ENCODE data around the gene COL6A1.

Gene COL6A1

GRCh38 chr21:45977396-45977795 lies 4.2 kb upstream of the COL6A1 start:
- DNase-seq (ENCODE audit: low spot score in 2 of 2): no peak
- Mint-ChIP-seq H3K4me1 (peaks cover 3% of the 10 kb centered on the region), H3K36me3 (no peaks in the 10 kb centered on the region), H3K4me3 (no peak overlapping the region), H3K9me3 (no peaks in the 10 kb centered on the region), H3K27ac (no peak overlapping the region), H3K27me3 (peaks cover 3% of the 10 kb centered on the region)
- no peak for ATAC-seq (ENCODE audit: low read depth)

GRCh38 chr21:45979141-45979631 lies 2.4 kb upstream of the COL6A1 start:
- no peak overlapping the region for H3K4me3 Mint-ChIP-seq
- H3K4me1 Mint-ChIP-seq: peaks cover 3% of the 10 kb centered on the region
- no peak overlapping the region for H3K27ac Mint-ChIP-seq
- H3K36me3 Mint-ChIP-seq: no peaks in the 10 kb centered on the region
- H3K27me3 Mint-ChIP-seq: peaks cover 3% of the 10 kb centered on the region
- H3K9me3 Mint-ChIP-seq: no peaks in the 10 kb centered on the region
- DNase-seq (ENCODE audit: low spot score in 2 of 2) (no peak), ATAC-seq (ENCODE audit: low read depth) (no peak)

- DNase-seq (ENCODE audit: low spot score in 2 of 2) (no peak), ATAC-seq (ENCODE audit: low read depth) (no peak)
- H3K4me1 Mint-ChIP-seq: peaks cover 6% of the 10 kb centered on the region
- peaks cover 3% of the 10 kb centered on the region for H3K27me3 Mint-ChIP-seq
- H3K9me3 Mint-ChIP-seq: peaks cover 3% of the 10 kb centered on the region
- no peaks in the 10 kb centered on the region for H3K36me3 Mint-ChIP-seq
- H3K27ac Mint-ChIP-seq: no peak overlapping the region
- no peak overlapping the region for H3K4me3 Mint-ChIP-seq
These were observed 1.9 kb upstream of the COL6A1 start for GRCh38 chr21:45979651-45980050.

- Mint-ChIP-seq H3K27me3 (peaks cover 4% of the 10 kb centered on the region), H3K4me3 (no peak overlapping the region), H3K9me3 (peaks cover 8% of the 10 kb centered on the region), H3K27ac (no peak overlapping the region), H3K36me3 (no peaks in the 10 kb centered on the region), H3K4me1 (peaks cover 9% of the 10 kb centered on the region)
- DNase-seq (ENCODE audit: low spot score in 2 of 2) (no peak), ATAC-seq (ENCODE audit: low read depth) (no peak)
These were observed 1.3 kb upstream of the COL6A1 start for GRCh38 chr21:45980271-45980670.

GRCh38 chr21:45980697-45981096 lies 873 bp upstream of the COL6A1 start:
- Mint-ChIP-seq H3K27ac (no peak overlapping the region), H3K4me3 (no peak overlapping the region), H3K36me3 (no peaks in the 10 kb centered on the region), H3K9me3 (peaks cover 8% of the 10 kb centered on the region), H3K4me1 (peaks cover 6% of the 10 kb centered on the region), H3K27me3 (peaks cover 3% of the 10 kb centered on the region)
- ATAC-seq (ENCODE audit: low read depth) (no peak), DNase-seq (ENCODE audit: low spot score in 2 of 2) (no peak)

GRCh38 chr21:45982092-45982757 lies 655 bp downstream of the COL6A1 start:
- H3K27me3 Mint-ChIP-seq: peaks cover 5% of the 10 kb centered on the region
- no peak overlapping the region for H3K27ac Mint-ChIP-seq
- ATAC-seq (ENCODE audit: low read depth): peak; percentile 15
- DNase-seq (ENCODE audit: low spot score in 2 of 2): no peak
- peaks cover 8% of the 10 kb centered on the region for H3K9me3 Mint-ChIP-seq
- peaks cover 6% of the 10 kb centered on the region for H3K4me1 Mint-ChIP-seq
- peak overlapping the region; percentile 17 for H3K4me3 Mint-ChIP-seq
- H3K36me3 Mint-ChIP-seq: no peaks in the 10 kb centered on the region

GRCh38 chr21:45982758-45983648 lies 1.4 kb downstream of the COL6A1 start:
- H3K27me3 Mint-ChIP-seq: peaks cover 6% of the 10 kb centered on the region
- H3K27ac Mint-ChIP-seq: no peak overlapping the region
- no peak overlapping the region for H3K4me3 Mint-ChIP-seq
- peaks cover 8% of the 10 kb centered on the region for H3K9me3 Mint-ChIP-seq
- H3K4me1 Mint-ChIP-seq: peaks cover 6% of the 10 kb centered on the region
- ATAC-seq (ENCODE audit: low read depth) (no peak), DNase-seq (ENCODE audit: low spot score in 2 of 2) (no peak)
- no peaks in the 10 kb centered on the region for H3K36me3 Mint-ChIP-seq

- no peak for ATAC-seq (ENCODE audit: low read depth)
- Mint-ChIP-seq H3K27me3 (peaks cover 6% of the 10 kb centered on the region), H3K36me3 (no peaks in the 10 kb centered on the region), H3K27ac (no peak overlapping the region), H3K4me1 (peaks cover 6% of the 10 kb centered on the region), H3K4me3 (no peak overlapping the region), H3K9me3 (peaks cover 8% of the 10 kb centered on the region)
- no peak for DNase-seq (ENCODE audit: low spot score in 2 of 2)
These were observed 2.0 kb downstream of the COL6A1 start for GRCh38 chr21:45983649-45983965.

GRCh38 chr21:45983981-45984551 lies 2.5 kb downstream of the COL6A1 start:
- H3K36me3 Mint-ChIP-seq: no peaks in the 10 kb centered on the region
- H3K27ac Mint-ChIP-seq: no peak overlapping the region

GRCh38 chr21:45984584-45985095 lies 3.1 kb downstream of the COL6A1 start:
- no peak for ATAC-seq (ENCODE audit: low read depth)
- H3K27me3 Mint-ChIP-seq: peaks cover 6% of the 10 kb centered on the region
- H3K4me3 Mint-ChIP-seq: no peak overlapping the region
- no peaks in the 10 kb centered on the region for H3K36me3 Mint-ChIP-seq
- H3K27ac Mint-ChIP-seq: no peak overlapping the region
- peaks cover 8% of the 10 kb centered on the region for H3K9me3 Mint-ChIP-seq
- DNase-seq (ENCODE audit: low spot score in 2 of 2): no peak
- peaks cover 6% of the 10 kb centered on the region for H3K4me1 Mint-ChIP-seq

More at GRCh38 chr21:45983981-45984551, 2.5 kb downstream of the COL6A1 start:
- no peak for DNase-seq (ENCODE audit: low spot score in 2 of 2)
- peaks cover 6% of the 10 kb centered on the region for H3K4me1 Mint-ChIP-seq
- no peak for ATAC-seq (ENCODE audit: low read depth)
- peaks cover 8% of the 10 kb centered on the region for H3K9me3 Mint-ChIP-seq
- H3K27me3 Mint-ChIP-seq: peaks cover 6% of the 10 kb centered on the region
- H3K4me3 Mint-ChIP-seq: no peak overlapping the region

GRCh38 chr21:45985471-45986315 lies 4.1 kb downstream of the COL6A1 start:
- Mint-ChIP-seq H3K27ac (no peak overlapping the region), H3K4me1 (peaks cover 6% of the 10 kb centered on the region), H3K36me3 (no peaks in the 10 kb centered on the region), H3K27me3 (peaks cover 6% of the 10 kb centered on the region), H3K9me3 (peaks cover 8% of the 10 kb centered on the region), H3K4me3 (no peak overlapping the region)
- DNase-seq (ENCODE audit: low spot score in 2 of 2) (no peak), ATAC-seq (ENCODE audit: low read depth) (no peak)

GRCh38 chr21:45986316-45987051 lies 4.9 kb downstream of the COL6A1 start:
- Mint-ChIP-seq H3K4me1 (peaks cover 6% of the 10 kb centered on the region), H3K27me3 (peaks cover 6% of the 10 kb centered on the region), H3K27ac (no peak overlapping the region), H3K36me3 (no peaks in the 10 kb centered on the region), H3K9me3 (peaks cover 8% of the 10 kb centered on the region), H3K4me3 (no peak overlapping the region)
- no peak for DNase-seq (ENCODE audit: low spot score in 2 of 2)
- ATAC-seq (ENCODE audit: low read depth): no peak

GRCh38 chr21:45987121-45987711 lies 5.6 kb downstream of the COL6A1 start:
- no peak overlapping the region for H3K4me3 Mint-ChIP-seq
- H3K27ac Mint-ChIP-seq: no peak overlapping the region
- H3K4me1 Mint-ChIP-seq: peaks cover 6% of the 10 kb centered on the region

More at GRCh38 chr21:45987121-45987711, 5.6 kb downstream of the COL6A1 start:
- peaks cover 8% of the 10 kb centered on the region for H3K9me3 Mint-ChIP-seq
- H3K36me3 Mint-ChIP-seq: no peaks in the 10 kb centered on the region
- H3K27me3 Mint-ChIP-seq: peaks cover 6% of the 10 kb centered on the region
- DNase-seq (ENCODE audit: low spot score in 2 of 2) (no peak), ATAC-seq (ENCODE audit: low read depth) (no peak)

All from memory B cell (primary cell).